ENCODE results near the gene LPCAT1.

The LPCAT1 gene

DNA sequence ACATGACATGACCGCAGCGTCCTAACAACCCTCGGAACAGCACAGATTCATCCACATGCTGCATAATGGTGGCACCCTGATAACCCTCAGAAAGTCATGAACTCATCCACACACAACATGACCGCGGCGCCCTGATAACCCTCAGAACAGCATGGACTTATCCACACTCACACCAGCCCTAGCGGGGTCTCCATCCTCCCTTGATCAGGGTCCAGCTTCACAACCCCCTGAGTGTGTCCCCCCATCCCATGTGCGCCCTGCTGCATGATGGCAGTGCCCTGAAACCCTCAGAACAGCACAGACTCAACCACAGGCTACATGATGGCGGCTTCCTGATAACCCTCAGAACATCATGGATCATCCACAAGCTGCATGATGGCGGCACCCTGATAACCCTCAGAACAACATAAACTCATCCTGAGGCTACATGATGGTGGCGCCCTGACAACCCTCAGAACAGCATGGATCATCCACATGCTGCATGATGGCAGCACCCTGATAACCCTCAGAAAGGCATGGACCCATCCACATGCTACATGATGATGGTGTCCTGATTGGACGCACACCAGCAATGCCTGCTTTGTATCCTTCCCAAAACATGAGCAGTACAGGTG lies 106.8 kb downstream of the LPCAT1 start:
- no peak for DNase-seq (ENCODE audit: low spot score)
- no peak overlapping the region for H3K27ac ChIP-seq
- ChIA-PET POLR2A (ENCODE audit: low non-redundant PET) (no interaction called here), CTCF (no interaction called here)
- TF ChIP-seq, protein P1, sequence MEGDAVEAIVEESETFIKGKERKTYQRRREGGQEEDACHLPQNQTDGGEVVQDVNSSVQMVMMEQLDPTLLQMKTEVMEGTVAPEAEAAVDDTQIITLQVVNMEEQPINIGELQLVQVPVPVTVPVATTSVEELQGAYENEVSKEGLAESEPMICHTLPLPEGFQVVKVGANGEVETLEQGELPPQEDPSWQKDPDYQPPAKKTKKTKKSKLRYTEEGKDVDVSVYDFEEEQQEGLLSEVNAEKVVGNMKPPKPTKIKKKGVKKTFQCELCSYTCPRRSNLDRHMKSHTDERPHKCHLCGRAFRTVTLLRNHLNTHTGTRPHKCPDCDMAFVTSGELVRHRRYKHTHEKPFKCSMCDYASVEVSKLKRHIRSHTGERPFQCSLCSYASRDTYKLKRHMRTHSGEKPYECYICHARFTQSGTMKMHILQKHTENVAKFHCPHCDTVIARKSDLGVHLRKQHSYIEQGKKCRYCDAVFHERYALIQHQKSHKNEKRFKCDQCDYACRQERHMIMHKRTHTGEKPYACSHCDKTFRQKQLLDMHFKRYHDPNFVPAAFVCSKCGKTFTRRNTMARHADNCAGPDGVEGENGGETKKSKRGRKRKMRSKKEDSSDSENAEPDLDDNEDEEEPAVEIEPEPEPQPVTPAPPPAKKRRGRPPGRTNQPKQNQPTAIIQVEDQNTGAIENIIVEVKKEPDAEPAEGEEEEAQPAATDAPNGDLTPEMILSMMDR (conservative IDR thresholded peaks at IDR 0.05; ENCODE audit: low read depth): no peak

DNA sequence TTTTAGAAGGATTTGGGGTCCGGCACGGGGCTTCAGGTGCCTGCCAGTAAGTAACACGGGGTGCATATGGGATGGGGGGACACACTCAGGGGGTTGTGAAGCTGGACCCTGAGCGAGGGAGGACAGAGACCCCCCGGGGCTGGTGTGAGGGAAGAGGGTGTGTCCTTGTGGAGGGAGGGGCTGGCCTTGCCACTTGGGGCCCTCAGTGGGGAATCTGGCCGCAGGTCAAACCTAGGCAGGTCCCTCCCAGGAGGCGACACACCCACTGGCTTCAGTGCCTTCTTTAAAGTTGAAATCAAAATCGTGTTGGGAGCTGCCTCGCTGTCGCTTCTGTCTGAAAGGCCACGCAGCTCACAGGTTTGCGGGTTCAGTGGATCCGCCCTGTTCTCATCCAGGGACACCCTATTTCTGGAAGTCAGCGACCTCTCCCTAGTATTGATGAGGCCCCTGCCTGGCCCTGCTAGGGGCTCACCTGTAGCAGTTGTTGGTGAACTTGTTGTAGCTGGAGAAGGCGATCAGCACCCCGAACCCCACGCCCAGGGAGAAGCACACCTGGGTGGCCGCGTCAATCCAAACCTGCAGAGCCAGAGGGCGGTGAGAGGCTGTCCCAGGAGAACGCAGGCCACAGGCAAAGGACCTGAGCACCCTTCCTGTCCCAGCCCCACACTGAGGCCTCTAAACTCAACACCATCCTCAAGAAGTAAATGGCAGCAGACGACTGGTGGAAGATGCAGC lies 108.0 kb downstream of the LPCAT1 start:
- H3K27ac ChIP-seq: no peak overlapping the region
- no peak for DNase-seq (ENCODE audit: low spot score)
- CTCF ChIA-PET: no interaction called here
- POLR2A ChIA-PET (ENCODE audit: low non-redundant PET): no interaction called here
- TF ChIP-seq, protein P1 (conservative IDR thresholded peaks at IDR 0.05; ENCODE audit: low read depth): no peak

DNA sequence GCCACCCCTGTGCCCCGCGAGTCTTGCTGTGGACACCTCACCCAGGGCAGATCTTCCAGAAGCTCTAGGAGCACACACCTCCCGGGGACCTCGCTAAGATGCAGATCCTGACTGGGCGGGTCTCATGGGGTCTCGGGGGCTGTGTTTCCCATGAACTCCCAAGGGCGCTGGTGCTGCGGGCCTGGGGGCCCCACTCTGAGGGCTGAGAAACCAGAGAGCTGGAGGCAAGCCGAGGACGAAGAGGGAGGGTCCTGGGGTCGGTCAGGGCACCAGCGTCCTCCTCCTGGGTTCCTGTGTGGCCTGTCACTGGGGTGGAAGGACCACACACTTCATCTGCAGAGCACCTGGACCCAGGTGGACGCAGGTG lies 108.7 kb downstream of the LPCAT1 start:
- POLR2A ChIA-PET (ENCODE audit: low non-redundant PET): no interaction called here
- CTCF ChIA-PET: no interaction called here
- DNase-seq (ENCODE audit: low spot score): no peak
- H3K27ac ChIP-seq: no peak overlapping the region
- TF ChIP-seq, protein P1 (conservative IDR thresholded peaks at IDR 0.05; ENCODE audit: low read depth): no peak

DNA sequence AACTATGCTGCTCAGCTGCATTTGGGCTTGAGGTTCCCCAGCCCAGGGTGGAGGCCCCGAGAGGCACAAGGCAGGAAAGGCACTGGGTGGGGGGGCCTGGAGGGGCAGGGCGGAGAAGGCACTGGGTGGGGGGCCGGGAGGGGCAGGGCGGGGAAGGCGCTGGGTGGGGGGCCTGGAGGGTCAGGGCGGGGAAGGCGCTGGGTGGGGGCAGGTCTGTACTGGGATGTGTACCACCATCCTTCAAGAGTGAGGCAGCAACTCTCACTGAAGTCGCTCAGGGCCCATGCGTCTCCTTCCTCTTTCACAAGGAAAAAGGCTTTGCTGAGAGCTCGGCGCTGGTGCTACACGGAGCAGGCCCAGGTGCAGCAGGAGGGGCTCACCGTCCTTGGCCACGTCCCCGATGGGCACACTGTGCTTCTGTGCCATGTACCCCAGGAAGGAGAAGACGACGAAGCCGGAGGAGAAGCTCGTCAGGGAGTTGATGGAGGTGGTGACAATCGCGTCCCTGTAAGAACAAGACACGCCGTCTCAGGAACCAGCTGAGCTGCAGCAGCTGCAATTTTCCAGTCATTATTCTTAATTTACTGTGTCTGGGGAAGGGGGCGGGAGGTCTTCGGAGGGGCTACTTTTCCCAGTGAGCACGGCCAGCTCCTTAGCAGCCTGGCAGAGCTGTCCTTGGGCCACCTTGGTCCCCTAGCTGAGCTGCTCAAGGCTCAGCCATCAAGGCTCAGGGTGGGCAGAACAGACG lies 109.3 kb downstream of the LPCAT1 start:
- TF ChIP-seq, protein P1 (conservative IDR thresholded peaks at IDR 0.05; ENCODE audit: low read depth): no peak
- no peak for DNase-seq (ENCODE audit: low spot score)
- CTCF ChIA-PET: interaction anchor here (0.8 kb wide), 1 partner anchor 206 kb away, joined by 3 read pairs; no protein-coding TSS in a partner anchor
- POLR2A ChIA-PET (ENCODE audit: low non-redundant PET): no interaction called here
- H3K27ac ChIP-seq: no peak overlapping the region

DNA sequence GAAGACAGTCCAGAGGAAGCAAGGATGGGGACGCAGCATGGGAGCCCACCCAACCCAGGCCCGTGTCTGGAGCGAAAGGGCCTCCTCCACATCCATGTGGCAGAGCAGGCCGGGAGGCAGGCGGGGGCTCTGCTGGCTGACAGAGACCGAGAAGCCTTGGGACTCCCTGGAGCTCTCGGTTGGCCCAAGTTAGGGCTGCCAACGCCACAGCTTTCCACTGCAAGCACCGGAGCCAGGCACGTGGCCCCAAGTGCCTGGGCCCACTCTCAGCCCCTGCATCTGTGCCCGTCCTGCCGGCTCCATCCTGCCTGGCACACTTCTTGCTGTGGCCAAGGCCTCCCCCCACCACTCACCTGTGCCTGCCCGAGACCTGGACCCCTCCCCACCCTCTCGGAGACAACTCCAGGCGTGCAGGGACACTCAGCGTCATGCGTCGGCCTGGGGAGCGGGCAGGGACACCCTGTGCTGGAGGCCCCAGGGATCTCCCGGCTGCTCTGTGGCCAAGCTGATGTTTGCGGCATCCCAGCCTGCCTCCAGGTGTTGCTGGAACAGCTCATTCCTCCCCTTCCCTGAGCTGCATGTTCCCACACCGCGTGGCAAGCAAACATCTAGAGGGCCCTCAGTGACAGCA lies 110.0 kb downstream of the LPCAT1 start:
- H3K27ac ChIP-seq: no peak overlapping the region
- DNase-seq (ENCODE audit: low spot score): no peak
- POLR2A ChIA-PET (ENCODE audit: low non-redundant PET): no interaction called here
- TF ChIP-seq, protein P1 (conservative IDR thresholded peaks at IDR 0.05; ENCODE audit: low read depth): no peak
- CTCF ChIA-PET: interaction anchor here (0.8 kb wide), 1 partner anchor 205 kb away, joined by 3 read pairs; no protein-coding TSS in a partner anchor

DNA sequence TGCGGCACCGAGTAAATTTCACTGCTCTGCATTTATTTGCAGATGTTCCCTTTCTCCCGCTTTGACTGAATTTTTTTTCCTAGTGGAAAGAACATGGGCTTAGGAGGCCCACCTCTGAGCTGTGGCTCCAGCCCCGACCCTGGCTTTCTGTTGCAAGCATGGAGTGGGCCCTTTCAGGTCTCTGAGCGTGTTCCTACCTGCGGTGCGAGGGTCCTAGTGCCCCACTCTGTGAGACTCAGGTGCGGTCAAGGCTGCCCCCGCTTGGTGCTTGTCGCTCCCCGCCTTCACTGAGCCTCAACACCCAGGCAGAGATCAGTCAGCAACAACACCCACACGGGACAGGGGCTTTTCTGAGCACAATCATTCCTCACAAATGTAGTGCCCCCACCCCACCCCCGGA lies 110.5 kb downstream of the LPCAT1 start:
- no peak for DNase-seq (ENCODE audit: low spot score)
- H3K27ac ChIP-seq: no peak overlapping the region
- ChIA-PET CTCF (no interaction called here), POLR2A (ENCODE audit: low non-redundant PET) (no interaction called here)
- TF ChIP-seq, protein P1 (conservative IDR thresholded peaks at IDR 0.05; ENCODE audit: low read depth): no peak

Measured in RWPE1 (cell line).